NCI-H82 (cell line): ENCODE measurements around the gene RAD51B.

ENCODE experiments used
- DNase-seq: peaks from one replicate; lab custom pipeline; 2025; lab: John Stamatoyannopoulos, UW

RAD51B gene

GRCh38 chr14:68598621-68599447 is 779.3 kb downstream of the RAD51B start:
- DNase-seq: no peak

- DNase-seq: peak; percentile 93
Observed at GRCh38 chr14:68599896-68600610, 780.5 kb downstream of the RAD51B start.

- DNase-seq: no peak
Observed at GRCh38 chr14:68602507-68602906, 782.9 kb downstream of the RAD51B start.

GRCh38 chr14:68603533-68604360 is 784.2 kb downstream of the RAD51B start:
- no peak for DNase-seq

- DNase-seq: no peak
Observed at GRCh38 chr14:68604361-68604730, 784.8 kb downstream of the RAD51B start.

GRCh38 chr14:68604822-68605221 is 785.2 kb downstream of the RAD51B start:
- DNase-seq: no peak

GRCh38 chr14:68606176-68606575 is 786.6 kb downstream of the RAD51B start:
- DNase-seq: no peak

- DNase-seq: no peak
Observed at GRCh38 chr14:68606644-68607043, 787.1 kb downstream of the RAD51B start.

GRCh38 chr14:68607081-68607866 is 787.7 kb downstream of the RAD51B start:
- peak; percentile 7 for DNase-seq

GRCh38 chr14:68607867-68608573 is 788.4 kb downstream of the RAD51B start:
- DNase-seq: no peak

GRCh38 chr14:68608574-68608962 is 789.0 kb downstream of the RAD51B start:
- no peak for DNase-seq

- DNase-seq: no peak
Observed at GRCh38 chr14:68609012-68609411, 789.4 kb downstream of the RAD51B start.

- DNase-seq: no peak
Observed at GRCh38 chr14:68610251-68610793, 790.7 kb downstream of the RAD51B start.

GRCh38 chr14:68611599-68611998 is 792.0 kb downstream of the RAD51B start:
- no peak for DNase-seq

- DNase-seq: no peak
Observed at GRCh38 chr14:68612049-68612448, 792.5 kb downstream of the RAD51B start.

- DNase-seq: peak; percentile 17
Observed at GRCh38 chr14:68616221-68616902, 796.8 kb downstream of the RAD51B start.

GRCh38 chr14:68619790-68620574 is 800.4 kb downstream of the RAD51B start:
- DNase-seq: no peak

GRCh38 chr14:68621400-68622365 is 802.1 kb downstream of the RAD51B start:
- DNase-seq: peak; percentile 88
